ENCODE measurements around the gene PAK6.

PAK6 gene

DNA sequence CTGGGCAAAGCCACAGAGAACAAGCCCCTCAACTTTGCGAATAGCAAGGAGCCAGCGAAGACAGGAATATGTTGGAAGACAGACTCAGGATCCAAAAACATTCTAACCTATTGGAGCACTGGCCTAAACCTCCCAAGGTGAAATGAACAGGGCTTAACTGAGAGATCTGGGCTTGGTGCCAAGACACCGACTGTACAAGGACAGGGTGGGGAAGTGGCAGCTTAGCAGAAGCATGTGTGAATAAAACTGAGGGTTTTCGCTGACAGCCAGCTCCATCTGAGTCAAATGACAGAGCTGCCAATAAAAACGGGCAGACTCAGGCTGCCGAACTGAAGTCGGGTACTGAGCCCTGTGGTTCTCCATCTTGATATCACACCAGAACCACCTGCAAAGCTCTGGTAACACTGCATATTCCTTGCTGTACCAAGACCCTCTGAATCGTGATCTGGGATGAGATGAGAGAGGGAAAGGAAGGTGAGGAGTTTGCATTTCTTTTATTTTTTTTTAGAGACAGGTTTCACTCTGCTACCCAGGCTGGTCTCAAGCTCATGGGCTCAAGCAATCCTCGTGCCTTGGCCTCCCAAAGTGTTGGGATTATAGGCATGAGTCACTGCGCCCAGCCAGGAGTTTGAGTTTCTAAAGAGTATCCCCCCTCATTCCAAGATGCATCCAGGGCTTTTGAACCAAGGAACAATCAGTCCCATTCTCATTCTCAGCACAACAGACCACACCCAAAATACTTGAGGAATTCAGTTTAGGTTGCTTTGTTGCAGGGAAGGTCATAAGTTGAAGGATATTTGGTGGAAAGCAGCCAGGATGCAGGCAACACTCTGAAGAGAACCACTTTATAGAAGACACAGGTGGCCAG, 74.9 kb downstream of the PAK6 start:
- DNase-seq = peak; percentile 66

DNA sequence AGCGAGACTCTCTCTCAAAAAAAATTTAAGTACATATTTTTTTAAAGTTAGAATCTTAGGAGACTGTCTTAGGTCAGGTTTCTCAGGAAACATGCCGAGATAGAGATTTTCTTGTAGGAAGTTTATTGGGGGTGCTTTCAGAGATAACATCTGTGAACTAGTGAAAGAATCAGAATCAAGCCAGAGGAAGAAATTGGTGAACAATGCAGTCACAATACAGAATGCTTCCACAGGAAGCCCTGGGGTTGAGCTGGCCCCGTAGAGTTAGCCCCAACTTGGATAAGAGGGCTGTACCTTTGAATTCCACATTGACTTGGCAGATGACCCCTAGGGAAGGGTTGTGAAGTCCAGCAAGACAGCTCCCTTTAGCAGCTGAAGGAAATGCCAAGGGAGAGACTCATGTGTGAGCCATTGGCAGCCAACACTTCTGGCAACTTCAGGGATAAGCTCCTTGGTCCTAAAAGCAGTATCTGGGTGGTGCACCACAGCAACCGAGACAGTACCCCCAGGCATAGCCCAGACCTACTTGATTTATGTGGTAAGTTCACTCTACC, 75.9 kb downstream of the PAK6 start:
- no peak for DNase-seq

DNA sequence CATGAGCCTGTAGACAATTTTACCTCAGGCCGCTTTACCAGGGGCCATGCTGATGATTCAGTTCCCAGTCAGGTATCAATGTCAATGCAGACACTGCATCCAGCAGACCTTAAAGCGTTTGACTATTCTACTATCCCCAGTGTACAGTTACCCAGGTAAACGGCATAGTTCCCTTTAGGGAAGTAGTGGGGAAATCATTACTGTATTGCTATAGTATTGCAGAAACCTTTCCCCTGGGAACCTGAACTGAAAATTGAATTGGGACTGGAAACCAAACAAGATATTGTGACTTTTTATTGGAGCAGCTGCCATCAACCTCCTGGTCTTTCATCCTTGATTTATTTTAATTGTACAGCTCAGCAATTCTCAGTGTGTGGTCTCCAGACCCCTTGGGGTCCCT, 78.1 kb downstream of the PAK6 start:
- DNase-seq = no peak

DNA sequence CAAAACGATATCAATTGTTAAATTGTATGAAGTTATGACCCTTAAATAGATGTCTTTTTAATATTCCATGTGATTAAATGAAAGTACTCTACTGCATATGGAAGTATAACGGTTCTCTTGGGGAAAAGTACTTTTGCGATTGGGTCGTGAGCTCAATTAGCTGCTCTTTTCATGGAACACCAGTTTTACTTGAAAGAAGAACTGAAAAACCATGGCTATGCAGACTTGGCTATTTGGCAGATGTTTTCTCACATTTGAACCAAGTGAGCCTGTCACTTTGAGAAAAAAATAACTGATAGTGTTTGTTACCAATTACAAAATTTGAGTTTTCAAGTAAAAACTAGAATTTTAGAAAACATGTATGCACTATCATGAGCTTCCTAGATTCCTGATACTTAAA, 78.7 kb downstream of the PAK6 start:
- DNase-seq = no peak

DNA sequence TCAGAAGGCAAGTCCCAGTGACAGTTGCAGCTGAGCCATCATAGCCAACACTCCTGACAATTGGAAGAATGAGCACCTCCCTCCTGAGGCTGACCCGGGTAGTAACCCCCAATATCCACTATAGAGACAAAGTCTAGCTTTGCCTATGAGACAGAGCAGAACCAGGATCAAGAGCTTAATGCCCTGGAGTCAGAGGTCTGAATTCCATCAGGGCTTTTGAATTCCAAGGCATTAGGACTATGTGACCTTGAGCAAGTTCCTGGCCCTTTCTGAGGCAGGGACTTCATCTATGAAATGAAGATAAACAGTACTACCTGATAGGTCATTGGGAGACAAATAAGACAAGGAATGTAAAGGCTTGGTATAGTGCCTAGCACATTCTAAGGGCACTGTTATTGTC, 81.5 kb downstream of the PAK6 start:
- no peak for DNase-seq

DNA sequence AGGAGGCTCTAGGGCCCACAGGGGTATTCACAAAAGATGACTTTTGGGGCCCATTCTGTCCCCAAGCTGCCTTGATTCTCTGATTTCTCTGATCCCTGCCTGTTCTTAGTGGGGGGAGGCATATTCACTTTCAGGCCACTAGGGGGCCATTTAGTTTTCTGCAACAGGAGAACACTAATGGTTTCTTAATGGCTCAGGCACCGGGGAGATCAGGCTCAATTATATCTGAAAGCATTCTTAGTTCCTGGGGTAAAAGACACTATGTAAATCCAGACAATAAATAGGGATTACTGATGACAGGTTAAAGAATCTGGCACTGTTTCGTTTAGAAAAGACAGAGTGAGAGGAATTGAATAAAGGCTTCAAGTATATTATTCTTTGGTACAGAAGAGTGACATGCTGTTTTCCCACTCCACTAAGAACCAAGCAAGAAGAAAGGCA, 82.1 kb downstream of the PAK6 start:
- peak; percentile 60 for DNase-seq

DNA sequence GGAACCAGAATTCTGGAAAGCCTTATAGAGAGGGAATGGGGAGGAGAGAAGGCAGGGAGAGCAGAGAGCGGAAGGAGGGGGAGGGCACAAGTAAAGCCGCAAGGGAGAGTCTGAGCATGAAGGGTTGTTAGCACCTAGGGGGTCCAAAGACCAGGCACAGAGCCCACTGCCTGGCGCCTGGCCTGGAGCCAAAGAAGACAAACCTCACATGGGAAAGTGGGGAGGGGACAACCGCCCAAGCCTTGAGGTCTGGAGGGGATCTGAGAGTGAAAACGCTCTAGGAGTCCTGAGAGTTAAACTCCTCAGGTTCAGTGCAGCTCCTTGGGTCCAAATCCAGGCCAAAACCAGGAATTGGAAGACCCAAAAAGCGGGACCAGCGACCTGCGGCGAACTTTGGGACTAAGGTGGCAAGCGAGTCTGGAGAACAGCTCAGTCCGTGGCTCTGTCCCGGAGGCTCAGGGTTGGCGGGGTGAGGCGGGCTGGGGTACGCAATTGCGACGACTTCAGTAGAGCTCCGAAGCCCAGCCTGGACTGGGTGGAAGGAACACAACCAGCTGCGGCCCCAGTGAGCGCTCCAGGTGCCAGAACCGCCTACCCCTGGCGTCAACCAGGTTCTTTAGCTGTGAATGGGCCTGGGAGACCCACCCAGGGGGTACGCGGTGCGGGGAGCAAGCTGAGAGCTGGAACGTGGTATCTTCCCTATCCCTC, 83.8 kb downstream of the PAK6 start:
- DNase-seq = no peak

DNA sequence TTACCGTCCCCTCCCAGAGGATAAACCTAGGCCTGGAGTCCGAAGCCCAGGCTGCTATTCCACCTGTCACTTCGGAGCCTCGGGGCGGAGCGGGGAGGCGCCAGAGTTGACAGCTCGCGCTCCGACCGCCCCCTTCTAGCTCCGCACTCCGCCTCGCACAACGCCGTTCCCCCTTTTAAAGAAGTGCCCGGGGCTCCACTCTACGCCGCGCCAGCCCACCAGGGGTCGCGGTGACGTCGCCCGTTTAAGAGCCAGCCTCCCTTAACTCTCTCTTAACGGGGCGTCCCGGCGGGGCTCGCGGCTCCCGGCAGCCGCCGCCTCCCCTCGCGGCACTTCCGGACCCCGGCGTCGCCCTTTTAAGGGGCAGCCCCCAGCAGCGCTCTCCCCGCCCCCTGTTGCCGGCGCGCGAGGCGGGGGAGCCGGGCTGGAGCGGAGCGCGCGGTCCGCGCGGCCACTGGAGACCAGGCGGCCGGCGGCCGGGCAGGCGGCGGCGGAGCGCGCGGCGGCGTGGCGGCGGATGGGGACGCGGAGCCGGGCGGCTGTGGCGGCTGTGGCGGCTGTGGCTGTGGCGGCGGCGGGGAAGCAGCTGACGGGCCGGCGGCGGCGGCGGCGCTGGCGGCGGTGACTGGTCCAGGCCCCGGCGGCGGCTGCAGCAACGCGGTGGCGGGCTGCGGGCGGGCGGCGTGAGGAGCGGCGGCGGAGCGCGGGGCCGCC, 84.5 kb downstream of the PAK6 start, which contains the start of gene INAFM2:
TSS of gene INAFM2 (plus strand) at position 454 of the 714 bp plus-strand sequence. CDS start 364 bp downstream, outside the sequence.
- DNase-seq = peak; percentile 93

DNA sequence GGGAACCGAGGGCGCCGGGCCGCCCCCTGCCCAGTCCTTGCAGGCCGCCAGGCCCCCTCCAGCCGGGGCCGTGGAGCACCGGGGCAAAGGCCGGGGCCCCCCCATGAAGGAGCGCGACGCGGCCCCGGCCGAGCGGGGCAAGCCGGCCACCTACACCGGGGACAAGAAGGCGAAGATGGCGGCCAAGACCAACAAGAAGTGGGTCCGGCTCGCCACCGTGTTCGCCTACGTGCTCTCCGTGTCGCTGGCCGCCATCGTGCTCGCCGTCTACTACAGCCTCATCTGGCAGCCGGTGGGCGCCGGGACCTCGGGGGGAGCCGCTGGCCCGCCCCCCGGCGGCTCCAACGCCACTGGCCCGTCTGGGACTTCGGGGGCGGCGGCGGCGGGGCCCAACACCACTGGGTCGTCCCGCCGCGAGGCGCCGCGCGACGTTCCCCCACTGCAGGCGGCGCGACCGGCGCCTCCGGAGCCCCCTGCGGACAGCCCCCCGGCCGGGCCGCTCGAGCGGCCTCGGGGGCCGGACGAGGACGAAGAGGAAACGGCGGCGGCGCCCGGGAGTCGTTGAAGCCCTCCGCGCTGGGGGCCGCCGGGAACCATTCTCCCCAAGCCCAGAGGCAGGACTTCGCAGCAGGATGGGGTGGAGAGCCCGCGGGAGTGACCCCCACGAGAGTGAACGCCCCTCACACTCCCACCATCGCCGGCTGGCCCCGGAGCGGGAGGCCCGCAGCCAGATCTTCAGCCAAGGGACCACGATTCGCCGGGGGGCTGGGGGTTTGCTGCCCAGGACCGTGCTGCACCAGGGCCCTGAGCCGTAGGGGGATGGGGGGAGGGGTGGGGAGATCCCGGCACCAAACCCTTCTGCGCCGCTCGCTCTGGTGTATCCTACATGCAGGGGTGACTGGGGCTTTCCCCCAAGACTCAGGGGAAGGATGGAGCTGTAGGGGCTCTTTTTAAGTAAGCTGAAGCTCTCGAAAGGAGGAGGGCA, 85.4 kb downstream of the PAK6 start:
- DNase-seq = no peak

DNA sequence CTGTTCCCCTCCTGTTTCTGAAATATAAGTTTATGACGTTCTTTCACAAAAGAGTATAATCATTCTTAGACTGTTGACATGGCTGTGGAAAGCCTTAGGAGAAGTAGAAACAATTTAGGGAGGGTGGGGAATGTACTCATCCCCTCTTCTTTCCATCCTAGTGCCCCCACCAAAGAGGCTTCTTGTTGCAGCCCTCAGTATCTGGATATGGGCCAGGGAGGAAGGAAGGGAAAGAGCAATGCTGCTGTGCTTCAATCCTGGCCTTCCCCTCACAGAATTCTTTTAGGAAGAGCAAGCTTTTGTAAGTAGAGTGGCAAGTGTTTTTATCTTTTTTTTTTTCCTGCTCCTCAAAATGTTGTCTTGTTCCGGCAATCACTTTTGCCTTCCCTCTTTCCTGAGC, 86.3 kb downstream of the PAK6 start:
- no peak for DNase-seq

DNA sequence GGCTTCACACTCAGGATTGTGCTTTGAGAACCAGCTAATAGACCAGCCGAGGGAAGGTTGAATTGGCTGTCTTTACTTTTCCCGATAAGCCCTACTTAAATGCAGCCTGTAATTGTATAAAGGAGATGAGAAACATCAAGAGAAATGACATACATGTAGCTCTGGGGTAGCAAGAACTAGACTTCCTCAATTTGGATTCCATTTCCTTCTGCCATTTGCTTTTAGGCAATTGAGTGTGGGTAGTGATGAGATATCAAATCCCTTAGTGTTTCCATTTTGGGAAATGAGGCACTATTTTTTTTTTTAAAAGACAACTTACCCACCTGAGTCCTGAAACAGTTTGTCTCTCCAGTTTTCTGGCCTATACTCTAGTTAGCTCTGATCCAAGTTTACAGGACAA, 86.8 kb downstream of the PAK6 start:
- no peak for DNase-seq
